ENCODE measurements around the gene CCDC60.

Gene CCDC60

DNA sequence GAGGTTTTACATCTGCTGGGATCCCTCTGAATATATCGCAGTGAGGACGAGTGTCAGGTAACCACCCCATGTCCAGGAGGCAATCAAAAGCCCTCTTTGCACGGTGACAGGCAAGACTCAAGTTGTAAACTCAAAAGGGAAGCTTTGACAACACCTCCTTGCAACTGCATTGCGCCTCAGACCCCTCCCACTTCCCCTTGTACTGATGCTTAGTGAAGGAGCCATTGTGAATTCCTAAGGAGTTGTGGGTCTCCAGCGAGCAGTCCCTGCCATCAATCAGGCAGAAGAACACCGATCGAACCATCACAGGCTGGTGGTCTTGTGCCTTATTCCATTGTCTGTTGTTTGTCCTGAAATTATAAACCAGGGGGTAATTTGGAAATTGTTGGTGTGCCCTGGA lies 112.6 kb downstream of the CCDC60 start:
- DNase-seq (ENCODE audit: low read depth): no peak

DNA sequence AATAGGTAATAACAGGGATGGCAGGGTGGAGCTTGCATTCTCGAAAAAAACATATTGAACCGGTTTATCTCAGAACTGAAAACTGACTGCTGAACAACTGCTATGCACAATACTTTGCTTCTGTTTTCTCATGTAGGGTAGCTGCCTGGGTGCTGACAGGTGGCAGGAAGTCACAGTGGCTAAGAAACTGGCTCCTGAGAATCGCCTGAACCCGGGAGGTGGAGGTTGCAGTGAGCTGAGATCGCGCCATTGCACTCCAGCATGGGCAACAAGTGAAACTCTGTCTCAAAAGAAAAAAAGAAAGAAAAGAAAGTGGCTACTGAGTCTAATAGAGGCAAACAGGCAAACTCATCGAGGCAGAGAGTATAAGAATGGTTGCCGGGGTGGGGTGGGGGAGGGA lies 113.1 kb downstream of the CCDC60 start:
- DNase-seq (ENCODE audit: low read depth): no peak

DNA sequence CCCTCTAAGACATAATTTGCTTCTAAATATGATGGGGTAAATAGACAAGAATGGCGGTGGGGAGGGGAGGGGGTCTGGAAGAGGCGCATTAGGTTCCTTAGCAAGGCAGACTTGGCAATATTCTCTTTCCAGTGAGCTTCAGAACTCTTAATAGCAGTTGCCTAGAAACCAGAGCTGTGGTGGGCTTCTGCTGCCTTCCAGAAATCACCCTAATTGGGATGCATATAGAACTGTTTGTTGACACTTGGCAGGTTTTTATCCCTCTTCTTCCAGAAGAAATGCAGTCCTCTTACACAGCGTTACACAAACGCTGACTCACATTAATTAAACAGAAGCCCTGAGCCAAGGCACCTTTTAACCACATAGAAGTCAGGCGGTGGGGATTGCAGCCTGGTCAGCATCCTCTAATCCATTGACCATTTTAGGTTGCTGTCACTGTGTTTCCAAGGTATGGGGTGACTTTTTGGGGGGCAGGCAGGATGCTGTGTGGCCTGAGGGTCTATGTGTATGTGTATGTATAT lies 114.1 kb downstream of the CCDC60 start:
- no peak for DNase-seq (ENCODE audit: low read depth)

DNA sequence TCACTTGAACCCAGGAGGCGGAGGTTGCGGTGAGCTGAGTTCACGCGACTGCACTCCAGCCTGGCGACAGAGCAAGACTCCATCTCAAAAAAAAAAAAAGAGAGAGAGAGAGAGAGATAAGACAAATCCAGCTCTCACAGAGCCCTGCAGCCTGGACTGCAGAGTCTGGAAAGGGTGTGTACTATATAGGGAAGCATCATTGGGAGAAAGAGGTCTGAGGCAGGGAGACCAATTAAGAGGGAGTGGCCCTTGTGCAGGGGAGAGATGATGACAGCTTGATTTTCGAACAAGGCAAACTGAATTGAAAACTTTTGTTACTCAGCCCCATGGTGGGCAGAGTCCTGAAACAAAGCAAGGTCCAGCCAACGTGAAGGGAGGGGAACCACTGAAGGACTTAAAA lies 116.2 kb downstream of the CCDC60 start:
- no peak for DNase-seq (ENCODE audit: low read depth)

DNA sequence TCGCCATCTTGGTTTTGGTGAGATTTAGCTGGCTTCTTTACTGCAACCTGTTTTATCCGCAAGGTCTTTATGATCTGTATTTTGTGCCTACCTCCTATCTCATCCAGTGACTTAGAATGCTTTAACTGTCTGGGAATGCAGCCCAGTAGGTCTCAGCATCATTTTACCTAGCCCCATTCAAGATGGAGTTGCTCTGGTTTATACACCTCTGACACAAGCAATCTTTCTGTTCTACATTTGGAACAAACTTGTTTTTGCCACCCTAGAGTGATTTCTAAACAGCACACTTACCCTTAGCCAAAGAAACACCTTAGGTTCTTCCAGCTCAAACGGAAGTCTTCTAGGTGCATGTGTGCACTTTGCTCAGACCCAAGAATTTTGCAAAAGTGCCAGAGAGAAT lies 122.3 kb downstream of the CCDC60 start:
- DNase-seq (ENCODE audit: low read depth): no peak

DNA sequence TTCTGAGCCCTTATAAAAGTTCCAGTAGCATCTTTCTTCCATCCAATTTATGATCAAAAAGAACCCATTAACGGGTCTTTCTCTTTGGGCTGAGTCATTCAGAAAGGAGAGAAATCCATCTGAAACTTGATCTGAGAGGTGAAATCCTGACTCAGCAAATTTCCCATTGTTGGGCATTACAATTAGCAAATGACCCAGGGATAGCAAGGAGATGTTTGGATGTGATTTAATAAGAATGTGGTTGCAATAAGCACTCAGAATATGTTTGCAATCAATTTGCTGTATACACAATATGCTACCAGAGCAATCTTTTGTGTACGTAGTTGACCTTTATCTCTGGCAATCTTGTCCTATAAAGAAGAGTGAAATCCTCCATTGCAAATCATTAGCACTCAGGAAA lies 122.7 kb downstream of the CCDC60 start:
- DNase-seq (ENCODE audit: low read depth): no peak

DNA sequence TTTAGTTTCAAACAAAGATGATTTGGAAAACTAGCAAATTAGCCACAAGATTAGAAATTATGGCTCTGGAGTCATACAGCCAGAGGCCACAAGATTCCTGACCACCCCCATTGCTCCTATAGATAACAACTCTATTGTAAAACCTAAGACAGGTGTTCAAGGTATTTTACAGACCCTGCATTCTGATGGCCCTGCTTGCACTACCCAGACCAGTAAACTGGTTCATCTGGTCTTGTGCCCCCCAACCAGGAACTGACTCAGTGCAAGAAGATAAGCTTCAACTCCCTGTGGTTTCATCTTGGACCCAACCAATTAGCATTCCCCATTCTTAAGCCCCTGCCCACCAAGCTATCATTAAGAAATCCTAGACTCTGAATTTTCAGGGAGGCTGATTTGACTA lies 125.0 kb downstream of the CCDC60 start:
- no peak for DNase-seq (ENCODE audit: low read depth)

DNA sequence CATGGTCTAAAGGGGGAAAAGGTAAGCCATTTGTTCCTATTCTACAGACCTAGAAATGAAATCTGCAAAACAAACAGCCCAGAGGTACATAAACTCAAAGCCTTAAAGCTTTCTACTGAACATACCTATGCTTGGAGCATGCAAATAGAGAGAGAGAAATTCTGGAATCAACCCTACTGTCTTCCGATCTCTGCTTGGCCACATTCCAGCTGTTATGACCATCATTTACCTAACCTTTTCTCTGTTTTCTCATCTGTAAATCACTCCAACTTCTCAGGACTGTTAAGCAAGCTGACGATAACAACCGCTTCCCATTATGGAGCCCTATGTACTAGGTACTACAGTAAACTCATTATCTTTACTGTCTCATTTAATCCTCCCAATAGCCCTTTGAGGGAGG lies 126.3 kb downstream of the CCDC60 start:
- DNase-seq (ENCODE audit: low read depth): no peak

DNA sequence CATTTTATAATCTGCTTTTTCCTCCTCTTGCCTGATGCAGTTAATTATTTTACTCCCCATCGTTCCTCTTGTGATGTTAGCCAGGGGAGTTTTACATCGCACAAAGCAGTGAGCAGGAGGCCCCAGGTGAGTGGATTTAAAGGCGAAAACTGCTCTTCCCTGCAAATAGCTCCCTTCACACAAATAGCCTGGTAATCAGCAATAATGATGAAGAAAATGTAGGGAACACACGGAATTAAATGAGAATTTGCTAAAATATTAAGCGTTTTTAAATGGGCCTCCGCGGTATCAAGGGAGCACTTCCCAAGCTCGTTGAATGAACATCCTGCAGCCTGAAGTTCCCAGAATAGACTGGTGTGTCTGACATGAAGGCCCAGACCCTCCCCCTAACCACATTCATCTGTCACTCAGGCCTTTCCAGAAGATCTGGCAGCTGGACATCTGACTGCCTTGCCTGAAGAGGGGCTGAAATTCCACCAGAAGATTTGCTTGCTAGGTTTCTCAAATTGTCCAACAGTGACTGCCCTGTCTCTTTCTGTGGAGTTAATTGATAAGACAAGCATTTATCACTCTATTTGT lies 127.2 kb downstream of the CCDC60 start:
- DNase-seq (ENCODE audit: low read depth): no peak

DNA sequence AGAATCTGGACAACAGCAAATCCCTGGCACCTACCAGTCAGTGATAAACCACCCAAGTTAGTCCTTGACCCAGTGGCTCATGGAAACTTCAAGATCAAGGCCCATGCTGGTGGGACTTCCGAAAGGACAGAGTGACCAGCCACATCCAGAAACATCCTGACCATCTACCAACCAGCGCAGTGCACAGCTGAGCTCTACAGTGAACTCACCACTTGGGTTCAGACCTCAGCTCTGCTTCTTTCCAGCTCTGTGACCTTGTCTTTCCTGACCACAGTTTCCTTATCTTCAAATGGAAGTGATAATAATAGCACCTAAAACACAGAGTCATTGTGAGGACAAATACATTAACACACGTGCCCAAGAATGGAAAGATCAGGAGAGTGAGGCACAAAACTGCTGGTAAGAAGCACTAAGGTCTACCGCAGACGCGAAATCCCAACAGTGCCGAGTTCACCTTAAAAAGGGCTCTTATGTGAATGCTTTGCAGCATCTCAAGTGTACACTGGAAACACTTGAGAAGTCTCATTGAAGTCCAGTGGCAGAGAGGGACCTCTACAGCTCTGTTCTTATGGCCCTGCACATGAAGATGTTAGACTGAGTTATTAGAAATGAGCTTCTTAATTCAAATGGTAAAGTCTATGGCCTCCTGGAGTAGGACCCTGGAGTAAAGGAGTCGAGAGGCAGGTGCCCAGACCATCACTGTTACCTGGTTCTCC lies 128.8 kb downstream of the CCDC60 start:
- DNase-seq (ENCODE audit: low read depth): no peak

DNA sequence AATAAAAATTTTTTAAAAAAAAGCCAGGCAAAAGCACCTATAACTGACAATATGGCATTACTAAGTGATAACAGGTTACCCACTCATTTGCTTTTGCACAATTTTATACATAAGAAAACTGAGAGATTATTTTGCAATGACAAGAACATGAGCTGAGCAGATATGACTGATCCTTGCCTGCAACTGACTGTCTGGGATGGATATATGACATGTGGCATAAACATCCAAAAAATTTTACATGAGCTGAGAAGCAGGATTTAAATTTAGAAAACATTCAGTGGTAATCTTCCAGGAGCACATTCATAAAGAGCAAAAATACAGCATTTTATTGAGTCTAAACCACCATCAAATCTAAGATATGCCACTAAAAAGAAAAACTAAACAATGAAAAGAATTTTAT lies 133.8 kb downstream of the CCDC60 start:
- no peak for DNase-seq (ENCODE audit: low read depth)

DNA sequence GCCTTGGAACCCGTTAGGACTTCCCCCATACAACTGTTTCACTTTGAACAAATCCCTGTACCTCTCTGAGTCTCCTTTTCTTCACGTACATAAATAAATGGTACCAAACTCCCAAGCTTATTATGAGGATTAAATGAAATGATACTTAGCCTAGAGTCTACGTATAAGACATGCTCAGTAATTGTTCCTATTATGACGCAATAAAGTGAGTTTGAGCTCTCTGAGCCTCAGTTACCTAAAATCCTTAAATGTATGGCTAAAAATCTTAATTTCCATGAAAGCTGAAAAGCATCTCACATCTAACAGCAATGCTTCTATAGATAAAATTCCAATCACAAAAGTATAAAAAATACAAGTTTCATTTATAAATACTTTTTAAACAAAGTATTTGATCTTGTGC lies 141.1 kb downstream of the CCDC60 start:
- DNase-seq (ENCODE audit: low read depth): no peak

DNA sequence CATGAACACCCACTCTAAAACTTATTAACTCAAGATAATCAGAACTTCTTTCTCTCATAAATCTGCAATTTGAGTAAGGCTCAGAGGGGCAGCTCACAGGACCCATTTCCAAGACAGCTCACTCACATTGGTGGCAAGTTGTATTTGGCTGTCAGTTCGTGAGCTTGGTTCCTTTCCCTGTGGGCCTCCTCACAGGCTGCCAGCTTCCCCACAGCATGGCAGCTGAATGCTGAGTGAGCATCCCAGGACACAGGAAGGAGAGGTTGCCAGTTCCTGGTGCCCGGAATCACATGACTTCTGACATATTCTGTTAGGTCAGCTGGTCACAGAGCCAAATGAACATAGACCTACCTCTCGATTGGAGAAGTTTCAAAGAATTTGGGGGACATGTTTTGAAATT lies 142.4 kb downstream of the CCDC60 start:
- DNase-seq (ENCODE audit: low read depth): no peak

DNA sequence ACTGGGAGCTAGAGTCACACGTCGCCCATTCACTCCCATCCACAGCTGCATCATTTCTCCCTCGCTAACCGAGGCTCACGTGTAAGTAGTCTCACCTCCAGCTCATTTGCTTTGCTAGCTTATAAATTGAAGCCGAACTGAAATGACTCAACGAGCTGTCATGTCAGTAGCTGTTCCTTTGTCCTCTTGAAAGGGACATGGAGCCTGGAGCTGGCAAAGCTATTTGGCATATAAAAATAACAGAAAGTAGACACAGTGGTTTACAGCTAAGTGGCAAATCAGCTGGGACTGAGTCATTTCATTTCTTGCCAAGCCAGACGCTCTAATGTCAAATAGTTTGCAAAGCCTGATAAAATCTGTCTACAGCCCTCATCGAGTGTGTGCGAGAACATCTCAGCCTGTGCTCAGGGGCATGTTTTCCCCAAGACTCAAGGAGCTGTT lies 144.6 kb downstream of the CCDC60 start:
- no peak for DNase-seq (ENCODE audit: low read depth)

DNA sequence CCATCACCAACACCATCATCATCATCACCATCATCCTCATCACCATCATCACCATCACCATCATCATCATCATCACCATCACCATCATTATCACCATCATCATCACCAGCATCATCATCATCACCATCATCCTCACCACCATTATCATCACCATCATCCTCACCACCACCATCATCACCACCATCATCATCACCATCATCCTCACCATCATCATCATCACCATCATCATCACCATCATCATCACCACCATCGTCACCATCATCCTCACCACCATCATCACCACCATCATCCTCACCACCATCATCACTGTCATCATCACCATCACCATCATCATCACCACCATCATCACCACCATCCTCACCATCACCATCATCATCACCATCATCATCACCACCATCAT lies 146.0 kb downstream of the CCDC60 start:
- DNase-seq (ENCODE audit: low read depth): no peak

DNA sequence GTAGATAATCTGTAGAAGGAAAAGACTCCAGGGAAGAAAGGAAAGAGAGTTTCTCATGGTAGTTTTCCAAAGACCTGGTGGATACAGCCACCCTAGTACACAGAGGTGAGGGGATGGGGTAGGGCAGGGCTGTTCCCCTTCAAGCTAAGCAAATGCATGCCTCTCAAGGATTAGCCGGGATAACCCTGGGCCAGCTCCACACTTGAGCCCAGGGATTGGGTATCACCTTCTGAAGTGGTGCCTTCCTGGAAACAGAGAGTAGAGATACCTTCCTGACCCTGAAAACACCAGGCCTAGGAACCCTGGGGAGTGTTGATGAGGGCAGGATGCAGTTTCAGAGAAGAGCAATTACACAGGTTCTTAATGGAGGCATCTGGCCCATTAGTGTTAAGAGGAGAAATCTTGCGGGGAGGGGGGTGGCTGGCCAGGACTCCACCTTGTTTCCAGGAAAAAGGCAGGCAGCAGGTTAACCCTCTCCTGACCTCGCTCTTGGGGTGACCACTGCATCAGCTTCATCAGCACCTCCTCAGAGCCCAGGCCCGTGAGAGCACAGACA lies 152.1 kb downstream of the CCDC60 start:
- no peak for DNase-seq (ENCODE audit: low read depth)

DNA sequence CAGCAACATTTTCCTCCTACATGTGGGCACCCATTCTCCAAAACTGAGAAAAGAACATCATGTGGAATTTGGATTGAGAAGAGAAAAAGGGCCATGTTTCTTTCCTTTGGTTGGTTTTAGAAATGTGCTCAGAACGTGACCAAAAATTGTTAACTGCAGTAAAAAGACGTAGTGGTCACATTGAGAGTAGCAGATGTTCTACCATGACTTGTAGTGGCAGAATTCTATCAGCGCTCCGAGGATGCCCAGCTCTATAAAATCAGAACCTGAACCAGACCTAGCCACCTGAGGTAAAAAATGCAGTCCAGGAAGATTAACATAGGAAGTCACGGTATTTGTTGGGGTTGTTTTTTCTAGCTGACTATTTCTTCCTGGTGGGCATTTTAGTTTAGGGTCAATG lies 157.3 kb downstream of the CCDC60 start:
- no peak for DNase-seq (ENCODE audit: low read depth)

DNA sequence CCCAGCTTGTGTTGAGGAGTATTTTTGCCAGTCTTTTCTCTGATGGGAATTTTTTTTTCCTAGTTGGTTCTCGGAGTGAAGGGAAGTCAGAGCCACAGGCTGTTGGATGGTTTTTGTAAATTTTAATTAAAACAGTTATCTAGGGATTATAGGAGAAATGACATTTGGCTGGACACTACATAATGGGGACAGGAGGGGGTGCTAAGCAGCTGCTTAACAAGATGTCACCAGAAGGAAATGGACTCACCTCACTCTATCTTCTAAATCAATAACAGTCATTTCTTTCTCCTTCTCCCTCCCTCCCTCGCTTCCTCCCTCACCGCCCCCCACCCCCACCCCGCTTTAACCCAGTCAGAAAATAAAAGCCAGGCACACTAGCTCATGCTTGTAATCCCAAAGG lies 165.7 kb downstream of the CCDC60 start:
- no peak for DNase-seq (ENCODE audit: low read depth)

DNA sequence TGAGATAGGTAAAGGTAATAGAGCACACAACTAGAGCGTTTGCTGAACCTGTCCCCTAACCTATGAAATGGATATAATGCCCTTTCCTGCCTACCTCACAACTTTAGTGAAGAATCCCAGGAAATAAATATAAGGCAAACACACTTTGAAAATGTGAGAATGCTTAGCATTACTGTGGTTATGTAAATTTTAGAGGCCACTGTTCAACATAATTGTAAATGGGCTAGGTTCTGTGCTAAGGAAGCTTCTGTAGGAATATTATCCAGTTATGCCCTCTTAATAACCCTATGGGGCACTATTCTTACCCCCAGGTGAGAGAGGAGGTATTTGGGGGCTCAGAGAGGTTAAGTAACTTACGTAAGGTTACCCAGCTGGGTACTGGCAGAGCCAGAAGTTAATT lies 166.5 kb downstream of the CCDC60 start:
- no peak for DNase-seq (ENCODE audit: low read depth)

DNA sequence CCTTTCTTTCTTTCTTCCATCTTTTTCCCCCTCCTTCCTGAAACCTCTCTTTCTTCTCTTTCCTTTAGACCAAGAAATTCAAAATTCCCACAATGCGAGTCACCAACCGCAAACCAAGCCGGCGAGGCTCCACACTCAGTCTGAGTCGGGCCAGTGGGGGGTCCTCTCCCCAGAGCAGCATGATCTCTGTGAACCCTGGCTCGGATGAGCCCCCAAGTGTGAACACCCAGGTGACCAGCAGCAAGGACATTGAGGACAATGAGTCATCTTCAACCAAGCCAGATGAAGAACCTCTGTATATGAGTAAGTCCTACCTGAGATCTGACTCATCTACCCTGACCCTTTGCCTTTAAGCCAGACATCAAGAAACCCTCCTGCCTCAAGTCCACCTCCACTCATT lies 170.5 kb downstream of the CCDC60 start:
- DNase-seq (ENCODE audit: low read depth): no peak

DNA sequence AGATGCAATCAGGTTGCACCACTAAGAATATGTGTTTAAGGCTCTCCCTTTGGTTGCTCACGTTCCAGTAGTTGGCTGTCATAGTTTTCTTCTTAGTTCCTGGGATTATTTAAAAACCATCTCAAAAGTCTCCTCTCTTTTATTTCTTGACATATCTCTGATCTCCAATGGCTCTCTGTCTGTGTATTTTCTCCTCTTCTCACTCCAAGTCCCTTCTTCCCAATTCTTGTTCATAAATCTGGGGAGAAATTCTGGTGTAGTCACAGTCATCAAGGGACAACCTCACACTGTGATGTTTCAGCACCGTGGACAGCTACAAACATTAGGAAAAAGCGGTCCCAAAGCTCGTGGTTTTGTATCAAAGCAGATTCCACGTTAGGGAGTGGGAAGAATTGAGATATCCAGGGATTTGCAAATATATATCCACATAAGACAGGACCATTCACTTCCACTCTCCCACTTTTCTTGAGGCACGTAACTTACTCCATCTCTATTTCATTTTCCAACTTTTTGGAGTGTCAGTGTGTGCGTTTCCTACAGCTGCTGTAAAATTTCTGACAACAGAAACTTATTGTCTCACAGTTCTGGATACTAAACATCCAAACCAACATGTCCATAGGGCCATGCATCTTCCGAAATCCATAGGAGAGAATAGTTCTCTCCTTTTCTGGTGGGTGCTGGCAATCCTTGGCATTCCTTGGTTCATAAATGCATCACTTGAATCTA lies 178.4 kb downstream of the CCDC60 start:
- no peak for DNase-seq (ENCODE audit: low read depth)

DNA sequence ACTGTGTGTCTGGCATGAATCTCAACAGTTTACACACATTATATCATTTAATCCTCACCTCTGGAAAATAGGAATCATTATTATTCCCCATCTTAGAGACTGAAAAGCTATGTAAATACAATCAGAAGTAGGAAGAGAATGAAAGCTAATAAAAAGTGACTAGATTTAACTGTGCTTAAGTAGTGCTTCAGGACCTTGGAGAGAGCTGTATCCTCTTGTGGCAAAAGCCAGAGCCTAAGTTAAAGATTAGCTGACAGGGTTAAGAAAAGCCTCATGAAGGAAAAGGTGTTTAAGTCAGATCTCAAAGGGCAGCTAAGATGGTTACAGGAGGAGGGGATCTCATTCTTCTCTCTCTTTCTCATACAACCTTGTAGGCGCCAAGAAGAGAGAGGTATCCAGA lies 193.7 kb downstream of the CCDC60 start:
- no peak for DNase-seq (ENCODE audit: low read depth)

DNA sequence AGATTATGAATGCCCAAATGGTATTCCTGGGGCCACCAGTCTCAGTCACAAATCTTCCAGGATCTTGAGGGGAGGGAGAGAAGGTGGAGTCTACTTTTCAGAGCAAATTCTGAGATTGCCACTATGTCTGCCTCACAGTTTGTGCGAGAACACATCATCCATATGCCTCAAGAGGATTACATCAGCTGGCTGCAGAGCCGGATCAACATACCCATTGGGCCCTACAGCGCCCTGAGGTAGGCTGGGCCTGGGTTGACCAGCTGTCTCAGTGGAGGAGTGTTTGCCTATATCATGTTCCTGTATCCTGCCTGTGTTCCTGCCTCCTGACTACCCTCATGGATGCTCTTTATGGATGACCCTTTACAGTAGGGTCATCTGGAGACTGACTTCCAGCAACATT lies 205.9 kb downstream of the CCDC60 start:
- no peak for DNase-seq (ENCODE audit: low read depth)

Data from GM04503 (cell line).